HG02938 (cell line): ENCODE results near the gene LRP2.
"Not testable (repeated sequence)": the region's sequence is repeated elsewhere in the genome, so short reads cannot be mapped to it uniquely, and the experiment has no call there.

Source experiments
- ATAC-seq: cut with Tn5 transposase; IDR thresholded peaks from one replicate; pipeline ENCODE4 v1.9.1; 2021; ENCODE audit warnings: mild to moderate bottlenecking, moderate library complexity; ENCODE audit not compliant: unreplicated experiment

The LRP2 gene

DNA sequence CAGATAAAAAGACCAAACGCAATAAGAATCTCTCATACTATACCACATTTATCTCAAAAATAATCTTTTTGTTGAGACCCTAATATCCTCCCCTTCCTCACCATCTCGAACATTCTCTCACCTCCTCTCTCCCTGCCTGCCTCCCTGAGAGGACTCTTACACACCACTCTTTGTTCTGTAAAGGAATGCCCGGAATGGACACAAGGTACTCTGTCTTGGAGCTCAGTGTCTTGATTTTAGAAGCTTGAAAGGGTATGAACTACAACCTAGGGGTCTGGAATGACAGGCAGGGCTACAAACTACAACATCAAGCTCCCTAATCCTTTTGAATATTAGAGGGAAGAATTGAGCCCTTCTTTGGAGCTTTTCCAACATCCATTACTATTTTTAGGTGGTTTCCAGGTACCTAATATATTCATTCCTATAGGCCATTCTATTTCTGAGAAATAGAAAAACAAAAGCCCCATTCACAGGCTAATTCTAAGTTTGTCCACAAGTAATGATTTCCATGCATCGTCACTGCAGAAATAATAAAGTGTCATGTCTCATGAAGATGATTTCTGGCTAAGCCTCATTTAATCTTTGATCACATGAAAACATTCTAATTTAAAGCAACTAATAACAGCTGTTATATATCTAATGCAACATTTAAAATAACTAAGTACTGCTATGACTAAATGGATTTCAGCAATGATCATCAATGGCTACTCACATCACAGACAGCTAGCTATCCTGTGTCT lies 60.6 kb downstream of the LRP2 start:
- no peak for ATAC-seq

DNA sequence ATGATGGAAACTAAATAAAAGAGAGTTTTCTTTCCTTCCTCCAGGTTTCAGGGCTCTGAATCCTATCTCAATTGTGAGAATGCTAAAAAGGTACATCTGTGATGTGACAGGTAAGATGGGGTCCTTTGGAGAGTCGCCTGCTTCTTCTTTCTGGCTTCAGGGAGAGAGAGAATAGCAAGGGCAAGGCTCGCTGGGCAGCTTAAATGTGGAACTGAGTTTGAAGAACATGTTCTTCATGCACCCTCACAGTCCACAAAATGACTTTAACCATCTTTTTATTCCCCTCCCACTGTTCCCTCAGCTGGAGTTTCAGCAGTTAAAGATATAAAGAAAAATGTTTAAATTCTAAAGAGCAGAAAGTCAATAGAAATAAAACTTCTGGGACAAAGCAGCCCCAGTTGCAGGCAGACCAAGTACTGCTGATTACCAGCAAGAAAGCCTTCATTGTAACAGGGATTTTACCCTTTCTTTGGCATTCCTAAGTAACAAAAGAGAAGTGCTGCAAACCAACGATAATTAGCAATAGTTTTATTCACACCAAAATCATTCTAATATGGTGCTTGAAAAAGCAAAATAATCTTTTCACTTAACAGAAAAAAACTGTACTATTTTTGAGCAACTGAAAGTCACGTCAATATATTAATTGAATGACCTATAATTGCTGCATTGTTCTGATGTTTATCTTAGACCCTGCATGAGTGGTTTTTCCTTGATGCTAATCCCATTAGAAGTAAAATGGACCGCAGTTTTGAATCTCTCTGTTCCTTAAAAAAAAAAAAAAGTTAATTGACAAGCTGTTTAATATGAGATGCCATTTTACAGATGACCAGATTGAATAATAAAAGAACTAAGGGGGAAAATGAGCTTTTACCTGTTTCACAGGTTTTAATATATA lies 61.5 kb downstream of the LRP2 start:
- ATAC-seq: no peak

- no peak for ATAC-seq
These were observed 64.3 kb downstream of the LRP2 start for GRCh38 chr2:169298007-169298406.

GRCh38 chr2:169294001-169294675 lies 68.2 kb downstream of the LRP2 start:
- no peak for ATAC-seq

DNA sequence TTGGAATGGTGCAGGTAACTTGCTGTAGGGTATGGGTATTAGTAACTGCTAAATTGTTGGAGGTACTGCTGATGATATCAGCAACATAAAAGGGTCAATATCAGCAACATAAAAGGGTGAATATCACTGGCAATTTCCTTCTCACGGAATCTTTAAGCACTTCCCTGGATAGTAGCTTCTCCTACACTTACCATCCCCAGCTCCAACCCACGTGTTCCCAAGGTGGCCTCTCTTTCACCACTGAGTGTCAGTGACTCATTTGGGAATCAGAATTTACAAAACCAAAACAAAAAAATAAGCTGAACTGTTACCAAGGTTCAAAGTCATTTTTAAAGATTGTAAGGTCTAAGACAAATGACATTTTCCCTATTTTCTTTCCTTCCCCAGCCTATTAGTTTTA lies 70.8 kb downstream of the LRP2 start:
- ATAC-seq: no peak

GRCh38 chr2:169290433-169290832 lies 71.9 kb downstream of the LRP2 start:
- no peak for ATAC-seq

DNA sequence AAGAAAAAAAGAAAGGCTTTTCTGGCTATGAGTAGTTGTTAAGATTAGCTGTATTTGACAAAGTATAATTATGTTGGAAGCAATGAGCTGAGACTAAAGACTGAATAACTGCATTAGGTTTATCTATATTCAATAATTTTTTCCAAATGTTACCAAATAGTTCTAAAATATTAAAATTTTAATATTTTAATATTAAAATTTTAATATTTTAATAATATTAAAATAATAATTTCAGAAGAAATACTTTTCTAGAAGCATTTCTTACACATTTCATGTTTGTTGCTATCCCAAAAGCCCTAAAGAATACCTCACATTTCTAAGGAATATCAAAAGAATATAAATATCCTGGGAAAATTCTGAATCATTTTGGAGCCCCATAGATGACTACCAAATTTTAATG lies 74.7 kb downstream of the LRP2 start:
- no peak for ATAC-seq

DNA sequence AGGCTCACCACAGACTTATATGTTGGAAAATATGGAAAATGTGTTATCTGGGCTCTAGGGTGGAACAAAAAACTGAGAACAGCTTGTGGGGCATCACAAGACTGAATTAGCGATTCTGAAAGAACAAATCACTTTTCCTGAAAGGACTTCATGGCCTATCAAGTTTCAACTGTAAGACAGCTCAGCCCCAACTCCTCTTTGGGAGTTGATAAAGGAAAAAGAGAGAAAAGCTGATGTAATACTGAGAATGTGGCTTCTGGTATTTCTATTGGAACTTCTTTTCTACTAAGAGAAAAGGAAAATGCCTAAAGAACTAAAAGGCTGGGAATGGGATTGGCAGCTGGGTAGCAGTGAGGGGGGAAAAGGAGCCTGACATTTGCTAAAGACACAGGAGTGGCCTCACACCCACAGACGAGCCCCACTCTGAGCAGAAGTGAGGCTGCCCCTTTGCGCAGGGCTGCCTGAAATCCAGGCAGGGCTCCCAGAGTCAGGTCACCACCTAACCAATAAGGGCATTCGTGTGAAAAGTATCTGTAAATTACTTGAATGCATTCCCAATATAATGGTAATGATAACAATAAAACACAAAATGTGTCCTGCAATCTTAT lies 75.6 kb downstream of the LRP2 start:
- ATAC-seq: no peak

- ATAC-seq: no peak
These were observed 76.7 kb downstream of the LRP2 start for GRCh38 chr2:169285531-169286235.

DNA sequence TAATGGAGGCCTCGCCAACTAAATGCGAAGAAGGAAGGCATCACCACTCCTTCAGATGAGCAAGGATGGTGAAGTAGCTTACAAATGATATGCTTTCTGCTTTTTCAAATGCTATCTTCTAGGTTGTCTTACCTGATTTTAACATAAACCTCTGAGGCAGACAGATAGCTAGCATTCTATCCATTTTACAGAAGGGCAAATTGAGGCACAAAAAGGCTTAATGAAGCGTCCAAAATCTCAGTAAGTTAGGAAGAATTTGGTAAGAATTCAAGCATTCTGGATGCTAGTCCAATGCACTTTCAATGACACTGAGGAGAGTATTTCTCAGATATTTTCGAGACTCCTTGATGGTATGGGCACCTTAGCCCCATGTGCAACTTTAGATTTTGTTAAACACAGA lies 81.8 kb downstream of the LRP2 start:
- no peak for ATAC-seq

DNA sequence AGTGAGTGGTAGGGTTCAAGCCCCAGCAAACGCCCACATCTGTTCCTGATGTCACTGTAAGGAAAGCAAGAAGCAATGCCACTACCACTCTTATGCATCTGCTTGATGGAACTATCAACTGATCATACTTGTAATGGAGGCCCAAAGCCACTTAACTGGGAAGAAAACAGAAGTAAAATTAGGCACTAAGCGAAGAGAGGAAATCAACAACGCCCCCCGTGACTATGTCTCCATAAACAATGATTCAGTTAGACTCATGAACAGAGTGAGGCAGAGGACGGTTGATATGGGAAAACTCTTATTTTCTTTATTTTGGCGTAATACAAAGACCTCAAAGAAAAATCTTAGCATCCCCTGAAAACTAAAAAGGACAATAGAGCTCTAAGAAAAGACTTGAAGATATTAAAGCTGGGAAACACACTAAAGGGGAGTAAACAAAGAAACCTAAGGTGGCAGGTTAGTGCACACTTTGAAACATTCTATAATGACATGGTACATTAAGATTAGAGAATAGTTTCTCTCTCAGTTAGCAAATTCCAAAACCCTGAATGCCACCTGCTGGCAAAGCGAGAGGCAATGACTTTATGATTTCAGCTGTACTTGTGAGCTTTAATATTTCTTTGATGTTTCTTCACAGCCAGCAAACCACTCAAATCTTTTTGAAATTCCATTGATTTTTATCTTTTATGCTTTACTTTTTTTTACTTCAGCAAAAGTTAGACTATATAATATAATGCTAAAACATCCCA lies 86.5 kb downstream of the LRP2 start:
- ATAC-seq: no peak

DNA sequence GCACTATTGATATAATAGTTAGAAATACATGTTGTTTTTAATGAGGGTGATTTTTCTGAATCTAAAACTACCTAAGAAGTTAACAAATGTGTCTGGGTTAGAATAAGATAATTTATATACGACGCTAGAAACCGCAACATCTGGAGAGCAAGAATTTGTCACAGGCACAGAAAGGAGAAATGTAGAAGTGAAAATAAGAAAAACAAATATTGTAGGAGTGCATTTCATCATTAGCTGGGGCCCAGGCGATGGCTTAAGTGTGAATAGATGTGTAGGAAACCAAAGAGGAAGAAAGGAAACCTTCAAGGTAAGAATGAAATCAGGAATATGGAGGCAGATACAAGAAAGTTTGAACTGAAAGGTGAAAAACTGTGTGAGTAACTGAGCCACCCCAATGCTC lies 90.3 kb downstream of the LRP2 start:
- no peak for ATAC-seq

- ATAC-seq: not testable (repeated sequence)
These were observed 91.8 kb downstream of the LRP2 start for GRCh38 chr2:169270574-169270973.

DNA sequence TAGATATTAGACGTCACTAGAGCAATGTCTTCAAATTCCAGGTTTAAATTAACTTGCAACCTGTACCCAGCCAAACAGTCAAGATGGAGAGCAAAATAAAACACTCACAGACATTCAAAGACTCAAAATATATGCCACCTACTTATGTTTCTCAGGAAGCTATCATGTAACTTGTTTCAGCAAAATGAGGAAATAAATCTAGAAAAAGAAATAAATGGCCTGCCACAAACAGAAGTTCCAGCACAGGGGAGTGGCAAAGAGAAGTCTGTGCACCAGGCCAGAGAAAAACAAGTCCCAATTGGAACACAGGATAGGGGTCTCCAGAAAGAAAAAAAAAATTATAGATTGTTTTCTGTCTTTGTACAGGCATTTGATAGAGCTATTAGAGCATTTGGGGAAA lies 96.7 kb downstream of the LRP2 start:
- ATAC-seq: no peak

DNA sequence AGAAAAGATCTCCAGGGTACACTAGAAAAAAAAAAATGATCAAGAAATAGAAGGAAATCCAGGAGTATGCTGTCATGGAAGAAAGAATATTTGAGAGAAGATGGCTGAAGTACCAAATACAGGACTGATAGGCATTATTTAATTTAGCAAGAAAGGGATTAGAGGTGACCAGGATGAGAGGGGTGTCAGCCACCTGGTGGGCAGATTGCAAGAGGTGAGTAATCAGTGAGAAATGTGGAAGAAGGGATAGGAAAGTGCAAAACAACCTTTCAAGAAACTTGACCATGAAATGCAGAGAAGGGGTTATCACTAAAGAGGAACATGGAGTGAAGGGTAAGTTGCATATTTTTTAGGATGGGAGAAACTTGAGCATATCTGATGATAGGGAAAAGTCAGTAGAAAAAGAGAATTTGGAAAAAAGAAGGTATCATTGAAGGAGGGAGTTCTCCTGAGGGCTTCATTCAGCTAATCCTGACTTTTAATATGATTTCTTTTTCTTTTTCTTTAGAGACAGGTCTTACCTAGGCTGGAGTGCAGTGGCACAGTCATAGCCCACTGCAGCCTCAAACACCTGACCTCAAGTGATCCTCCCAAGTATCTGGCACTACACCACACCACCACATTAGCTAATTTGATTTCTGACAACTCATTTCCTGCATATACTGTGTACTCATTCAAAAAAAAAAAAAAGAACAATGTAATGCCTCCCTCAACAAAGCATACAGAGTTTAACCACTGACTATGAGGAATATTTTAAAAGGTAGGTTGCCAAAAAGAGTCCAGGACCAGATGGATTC lies 101.3 kb downstream of the LRP2 start:
- no peak for ATAC-seq

DNA sequence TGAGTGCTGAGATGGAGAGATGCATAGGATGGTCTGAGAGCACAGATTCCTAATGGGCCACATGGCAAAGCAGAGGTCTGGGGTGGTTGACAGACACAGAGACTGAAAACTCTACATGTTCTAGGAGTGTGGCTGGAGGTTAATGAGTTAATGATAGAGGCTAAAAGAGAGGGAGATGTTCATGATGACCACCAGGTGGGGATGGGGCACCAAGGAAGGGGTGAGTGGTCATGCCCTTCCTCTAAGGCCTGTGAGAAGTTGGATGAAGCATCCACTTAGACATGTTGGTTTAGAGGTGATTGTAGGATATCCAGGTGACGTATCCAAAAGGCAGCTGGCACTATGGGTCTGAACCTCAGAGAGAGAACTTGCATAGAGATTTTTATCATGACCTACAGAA lies 102.1 kb downstream of the LRP2 start:
- no peak for ATAC-seq

DNA sequence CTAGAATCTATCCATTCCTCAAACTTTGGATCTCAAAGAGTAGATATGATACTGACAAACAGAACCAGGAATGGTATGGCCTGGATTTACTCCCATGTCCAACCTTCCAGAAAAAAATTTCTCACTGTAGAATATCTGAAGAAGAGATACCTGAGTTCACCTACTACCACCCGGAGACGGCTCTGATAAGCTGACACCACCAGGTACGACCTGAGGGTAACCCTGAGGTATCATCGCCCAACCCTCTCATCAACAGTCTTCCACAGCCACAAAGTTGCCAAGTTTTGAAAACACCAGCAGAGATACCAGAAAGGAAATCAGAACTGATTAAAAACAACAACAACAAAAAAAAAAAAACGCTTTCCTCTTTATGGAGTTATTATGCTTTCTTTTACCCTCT lies 102.9 kb downstream of the LRP2 start:
- ATAC-seq: no peak

DNA sequence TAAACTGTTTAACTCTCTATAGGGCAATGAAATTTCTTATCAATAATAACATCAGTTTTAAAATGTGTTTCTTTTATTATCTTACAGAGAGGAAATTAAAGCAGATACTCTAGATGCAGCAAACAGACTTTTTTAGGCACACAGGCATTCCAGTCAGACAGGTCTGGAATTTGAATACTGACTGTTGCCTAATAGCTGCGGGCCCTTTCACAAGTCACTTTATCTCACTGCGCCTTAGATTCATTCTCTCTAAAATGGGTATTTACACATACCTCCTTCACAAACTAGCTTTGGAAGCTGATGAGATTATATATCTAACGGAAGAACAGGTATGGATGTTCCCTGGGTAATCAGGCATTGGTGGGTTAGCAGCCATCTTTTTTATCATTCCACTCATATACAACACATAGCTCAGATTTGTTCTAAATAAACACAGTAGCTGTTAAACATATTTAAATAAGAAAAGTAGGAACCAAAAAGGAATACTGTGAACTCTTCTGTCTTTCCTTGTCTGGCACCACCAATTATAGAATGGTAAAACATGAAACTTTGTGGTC lies 104.2 kb downstream of the LRP2 start:
- no peak for ATAC-seq

DNA sequence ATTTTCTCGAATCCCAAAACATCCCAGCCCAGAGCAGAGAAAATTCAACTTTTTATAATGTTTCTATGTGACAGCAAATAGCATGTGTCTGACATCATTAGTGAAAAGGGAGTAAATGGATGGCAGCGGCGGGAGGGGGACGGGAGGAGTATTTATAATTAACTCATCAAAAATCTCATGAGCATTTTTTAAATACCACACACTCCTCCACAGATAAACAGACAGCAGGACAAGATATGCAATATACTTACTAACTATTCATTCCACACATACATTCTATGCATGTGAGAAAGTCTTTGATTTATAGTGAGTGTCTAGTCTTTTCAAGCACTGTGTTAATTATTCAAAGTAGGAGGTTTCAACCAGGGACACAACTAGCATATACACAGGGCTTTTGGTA lies 107.6 kb downstream of the LRP2 start:
- ATAC-seq: no peak
